CD4-positive, alpha-beta T cell (primary cell): ENCODE measurements around the gene TMOD3. TPM values are rescaled to one million over a fixed set of nuclear protein-coding genes. Genes with fewer than 3 reads are reported as not detected.

Experiments
- ATAC-seq: fragments of 200-7000 bp; cut with Tn5 transposase; one replicate; pipeline ENCODE4 v1.10.0; 2022; ENCODE audit warnings: mild to moderate bottlenecking; ENCODE audit not compliant: poor library complexity
- CTCF ChIA-PET: fragments of 350-600 bp; sonication (Branson Sonifier 250); formaldehyde crosslinking; loops from one replicate; lab custom pipeline; 2021; ENCODE audit warnings: antibody characterized with exemption, inconsistent platforms; lab: Charles Lee
- POLR2A ChIA-PET: fragments of 350-600 bp; sonication (Branson Sonifier 250); formaldehyde crosslinking; loops from one replicate; lab custom pipeline; 2021; ENCODE audit warnings: antibody characterized with exemption, inconsistent platforms; lab: Charles Lee
- DNase-seq, 14 experiments: peaks; one replicate each; pipeline ENCODE4 v3.0.0-alpha.2; 2013 to 2020; ENCODE audit warnings: mixed read lengths in 2 of 14
- H3K27ac ChIP-seq, 2 donors: one replicate each; pipeline versions ENCODE4 v1.5.1 to v1.7.0; 2013; ENCODE audit warnings: low read length in 2 of 2, low read depth in 1 of 2, mild to moderate bottlenecking in 1 of 2
- H3K27me3 ChIP-seq, 2 experiments: 1 replicate in 1 of 2; 2 replicates in 1 of 2; pipeline versions ENCODE4 v1.6.1 to v1.7.0; 2013; ENCODE audit warnings: low read length in 2 of 2, control low read depth in 1 of 2, mild to moderate bottlenecking in 1 of 2, moderate library complexity in 1 of 2; ENCODE audit not compliant: insufficient read depth in 2 of 2, control insufficient read depth in 1 of 2
- H3K36me3 ChIP-seq: one replicate; pipeline ENCODE4 v1.6.1; 2013; ENCODE audit warnings: low read length, control low read depth; ENCODE audit not compliant: insufficient read depth
- H3K4me1 ChIP-seq: one replicate; pipeline ENCODE4 v1.6.1; 2013; ENCODE audit warnings: low read length, control low read depth; ENCODE audit not compliant: insufficient read depth
- H3K4me3 ChIP-seq: one replicate; pipeline ENCODE4 v1.5.1; 2013; ENCODE audit warnings: mild to moderate bottlenecking, low read length, moderate library complexity
- H3K9me3 ChIP-seq, 2 experiments: 1 replicate in 1 of 2; 2 replicates in 1 of 2; pipeline versions ENCODE4 v1.6.1 to v1.7.0; 2013; ENCODE audit warnings: low read length in 2 of 2, mild to moderate bottlenecking in 2 of 2, control low read depth in 1 of 2, moderate library complexity in 1 of 2; ENCODE audit not compliant: control insufficient read depth in 1 of 2, insufficient read depth in 1 of 2
- H3K27ac Mint-ChIP-seq: one replicate; pipeline ENCODE4 v1.8.0; 2020; ENCODE audit warnings: mixed read lengths
- H3K27me3 Mint-ChIP-seq: one replicate; pipeline ENCODE4 v1.8.0; 2021; ENCODE audit warnings: mixed read lengths
- H3K36me3 Mint-ChIP-seq: one replicate; pipeline ENCODE4 v1.8.0; 2021; ENCODE audit warnings: low read depth, mixed read lengths
- H3K4me1 Mint-ChIP-seq: one replicate; pipeline ENCODE4 v1.8.0; 2021; ENCODE audit warnings: low read depth, mixed read lengths
- H3K4me3 Mint-ChIP-seq: one replicate; pipeline ENCODE4 v1.8.0; 2020; ENCODE audit warnings: mild to moderate bottlenecking, mixed read lengths
- H3K9me3 Mint-ChIP-seq: one replicate; pipeline ENCODE4 v1.8.0; 2020; ENCODE audit warnings: mixed read lengths
- intact Hi-C, 2 experiments: fragments of 100-400 bp; cut with DNase I in 1 of 2; cut with micrococcal nuclease in 1 of 2; formaldehyde crosslinking; loops; one replicate each; pipeline versions ENCODE4 v1.15.1 to v1.9.0; 2023 to 2025; cut with DNase I, micrococcal nuclease
- total RNA-seq, 174 experiments: library from RNA in 2 of 174; stranded (reverse) in 2 of 174; gene quantifications; one replicate each; pipeline ENCODE4 v1.2.3 and lab custom pipeline; 2021 to 2026
- TF ChIP-seq, protein P1 (sequence below): fragments of 200-600 bp; IDR thresholded peaks from one replicate; pipeline ENCODE4 v1.8.0; 2022; ENCODE audit warnings: antibody characterized with exemption, mild to moderate bottlenecking

TMOD3 gene
- total RNA-seq, 2 experiments from 2014 or later = 37.6 to 39.0 TPM

DNA sequence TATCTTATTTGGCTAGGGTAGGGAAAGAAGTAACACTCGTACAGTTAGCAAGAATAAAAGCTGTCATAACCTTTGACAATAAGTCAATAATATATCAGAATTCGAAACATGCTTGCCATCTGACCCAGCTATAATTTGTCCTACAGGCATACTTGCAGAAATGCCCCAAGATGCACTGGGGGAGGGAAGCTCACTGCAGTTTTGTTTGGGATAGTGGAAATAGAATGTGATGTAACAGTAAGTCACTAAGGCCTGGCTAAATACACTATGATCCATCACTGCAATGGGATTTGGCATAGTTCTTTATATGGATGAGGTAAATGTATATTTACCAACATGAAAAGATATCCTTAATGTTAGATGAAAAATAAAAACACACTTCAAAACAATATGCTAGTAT, 25.5 kb upstream of the TMOD3 start:
- no peaks in the 10 kb centered on the region for H3K9me3 Mint-ChIP-seq
- H3K27me3 Mint-ChIP-seq = no peaks in the 10 kb centered on the region
- Histone ChIP-seq H3K4me1 (no peaks in the 10 kb centered on the region), H3K27me3 (no peaks in the 10 kb centered on the region), H3K36me3 (peaks cover 21% of the 10 kb centered on the region), H3K4me3 (no peak overlapping the region), H3K9me3 (no peaks in the 10 kb centered on the region), H3K27ac (no peak overlapping the region)
- ATAC-seq = no peak
- CTCF ChIA-PET = interaction anchor here (0.8 kb wide), 1 partner anchor 10 kb away, joined by 3 read pairs; no protein-coding TSS in a partner anchor
- intact Hi-C loops = no loop called here
- TF ChIP-seq, protein P1, sequence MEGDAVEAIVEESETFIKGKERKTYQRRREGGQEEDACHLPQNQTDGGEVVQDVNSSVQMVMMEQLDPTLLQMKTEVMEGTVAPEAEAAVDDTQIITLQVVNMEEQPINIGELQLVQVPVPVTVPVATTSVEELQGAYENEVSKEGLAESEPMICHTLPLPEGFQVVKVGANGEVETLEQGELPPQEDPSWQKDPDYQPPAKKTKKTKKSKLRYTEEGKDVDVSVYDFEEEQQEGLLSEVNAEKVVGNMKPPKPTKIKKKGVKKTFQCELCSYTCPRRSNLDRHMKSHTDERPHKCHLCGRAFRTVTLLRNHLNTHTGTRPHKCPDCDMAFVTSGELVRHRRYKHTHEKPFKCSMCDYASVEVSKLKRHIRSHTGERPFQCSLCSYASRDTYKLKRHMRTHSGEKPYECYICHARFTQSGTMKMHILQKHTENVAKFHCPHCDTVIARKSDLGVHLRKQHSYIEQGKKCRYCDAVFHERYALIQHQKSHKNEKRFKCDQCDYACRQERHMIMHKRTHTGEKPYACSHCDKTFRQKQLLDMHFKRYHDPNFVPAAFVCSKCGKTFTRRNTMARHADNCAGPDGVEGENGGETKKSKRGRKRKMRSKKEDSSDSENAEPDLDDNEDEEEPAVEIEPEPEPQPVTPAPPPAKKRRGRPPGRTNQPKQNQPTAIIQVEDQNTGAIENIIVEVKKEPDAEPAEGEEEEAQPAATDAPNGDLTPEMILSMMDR = no peak
- H3K4me3 Mint-ChIP-seq = no peak overlapping the region
- no peaks in the 10 kb centered on the region for H3K4me1 Mint-ChIP-seq
- POLR2A ChIA-PET = no interaction called here
- H3K27ac Mint-ChIP-seq = no peak overlapping the region
- no peak for DNase-seq
- H3K36me3 Mint-ChIP-seq = peaks cover 71% of the 10 kb centered on the region

DNA sequence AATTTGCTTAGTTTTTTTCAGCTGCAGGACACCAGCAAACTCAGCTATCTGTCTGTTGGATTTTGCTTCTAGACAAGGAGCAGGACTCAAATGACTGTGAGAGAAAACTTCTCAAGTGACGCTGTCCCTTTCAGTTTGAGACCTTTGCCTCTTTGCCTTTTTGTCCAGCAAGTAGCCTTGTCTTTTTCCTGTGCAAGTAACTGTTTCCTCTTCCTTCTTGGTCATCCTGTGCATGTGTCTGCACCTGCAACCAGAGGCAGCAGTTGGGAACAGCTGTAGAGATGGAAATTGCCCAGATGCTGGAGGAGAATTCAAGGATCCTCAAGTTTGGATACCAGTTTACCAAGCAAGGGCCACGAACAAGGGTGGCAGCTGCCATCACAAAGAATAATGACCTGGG, 23.3 kb upstream of the TMOD3 start:
- no peaks in the 10 kb centered on the region for H3K4me1 Mint-ChIP-seq
- H3K27ac Mint-ChIP-seq = no peak overlapping the region
- Histone ChIP-seq H3K4me3 (no peak overlapping the region), H3K27me3 (no peaks in the 10 kb centered on the region), H3K27ac (no peak overlapping the region), H3K9me3 (no peaks in the 10 kb centered on the region), H3K4me1 (no peaks in the 10 kb centered on the region), H3K36me3 (peaks cover 18% of the 10 kb centered on the region)
- H3K9me3 Mint-ChIP-seq = no peaks in the 10 kb centered on the region
- H3K36me3 Mint-ChIP-seq = peaks cover 74% of the 10 kb centered on the region
- ATAC-seq (no peak), DNase-seq (no peak)
- TF ChIP-seq, protein P1 = no peak
- ChIA-PET POLR2A (no interaction called here), CTCF (no interaction called here)
- intact Hi-C loops = no loop called here
- H3K27me3 Mint-ChIP-seq = no peaks in the 10 kb centered on the region
- no peak overlapping the region for H3K4me3 Mint-ChIP-seq

DNA sequence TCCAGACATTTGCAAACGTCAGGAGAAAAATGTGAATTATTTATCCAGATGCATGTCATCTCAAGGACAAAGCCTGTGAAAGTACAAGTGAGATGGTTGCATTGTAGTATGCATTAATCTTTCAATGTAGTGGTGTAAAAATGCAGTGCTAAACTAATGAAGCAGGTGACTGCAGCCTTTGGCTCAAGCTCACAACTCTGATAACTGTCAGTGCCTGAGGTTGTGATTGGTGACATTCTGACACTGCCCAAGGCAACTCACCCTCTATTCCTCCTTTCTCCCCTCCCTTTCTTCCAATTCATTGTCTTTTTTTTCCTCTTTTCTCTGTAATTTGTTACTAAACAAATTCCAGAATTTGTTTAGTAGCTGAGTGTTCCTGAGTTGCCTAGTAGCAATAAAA, 20.0 kb upstream of the TMOD3 start:
- Mint-ChIP-seq H3K9me3 (no peaks in the 10 kb centered on the region), H3K27me3 (no peaks in the 10 kb centered on the region), H3K4me1 (no peaks in the 10 kb centered on the region), H3K36me3 (peaks cover 83% of the 10 kb centered on the region), H3K27ac (no peak overlapping the region), H3K4me3 (no peak overlapping the region)
- ChIA-PET CTCF (interaction anchor here (1.6 kb wide), 1 partner anchor 33 kb away, joined by 3 read pairs; no protein-coding TSS in a partner anchor), POLR2A (no interaction called here)
- H3K27ac ChIP-seq = no peak overlapping the region
- H3K9me3 ChIP-seq = no peaks in the 10 kb centered on the region
- intact Hi-C loops = no loop called here
- TF ChIP-seq, protein P1 = no peak
- H3K27me3 ChIP-seq = no peaks in the 10 kb centered on the region
- DNase-seq = no peak
- peaks cover 15% of the 10 kb centered on the region for H3K36me3 ChIP-seq
- no peak overlapping the region for H3K4me3 ChIP-seq
- ATAC-seq = no peak
- no peaks in the 10 kb centered on the region for H3K4me1 ChIP-seq
